ENCODE data around the gene AGER.

- TF ChIP-seq RARB (CRISPR knock-in tag; IDR thresholded peaks at IDR 0.05), result no peak
- no peak for TF ChIP-seq ZNF70 (CRISPR knock-in tag; IDR thresholded peaks at IDR 0.05)
- TF ChIP-seq TSHZ2 (CRISPR knock-in tag; IDR thresholded peaks at IDR 0.05), result no peak
- no peak for TF ChIP-seq ZNF8 (CRISPR knock-in tag; IDR thresholded peaks at IDR 0.05)
- no peak for TF ChIP-seq ARNTL (CRISPR knock-in tag; IDR thresholded peaks at IDR 0.05; ENCODE audit: borderline replicate concordance, low read depth)
- no peak for TF ChIP-seq TCF4 (CRISPR knock-in tag; IDR thresholded peaks at IDR 0.05; ENCODE audit: borderline replicate concordance)
- no peak for TF ChIP-seq CSRNP3 (CRISPR knock-in tag; IDR thresholded peaks at IDR 0.05)
- TF ChIP-seq ZFP3 (CRISPR knock-in tag; IDR thresholded peaks at IDR 0.05), result no peak
- no peak for TF ChIP-seq GLIS3 (CRISPR knock-in tag; IDR thresholded peaks at IDR 0.05)
These were observed 28.2 kb upstream of the AGER start for GRCh38 chr6:32212076-32212760.
